Sigmoid colon (tissue), 7 donors: ENCODE measurements around the gene BPIFA2. TPM values are rescaled to one million over a fixed set of nuclear protein-coding genes. Genes with fewer than 3 reads are reported as not detected.
"Not testable (repeated sequence)": the region's sequence is repeated elsewhere in the genome, so short reads cannot be mapped to it uniquely, and the experiment has no call there.

ENCODE experiments used
- DNase-seq: peaks from one replicate; pipeline ENCODE4 v3.0.0-alpha.2; 2019
- H3K27ac ChIP-seq, 4 donors: fragments of 200-600 bp; sonication (generic); one replicate each; pipeline ENCODE4 v1.5.1; 2016 to 2019; ENCODE audit warnings: mild to moderate bottlenecking in 1 of 4
- H3K27me3 ChIP-seq, 3 donors: fragments of 200-600 bp; sonication (generic); one replicate each; pipeline ENCODE4 v1.5.1; 2019; ENCODE audit warnings: mild to moderate bottlenecking in 1 of 3
- H3K36me3 ChIP-seq, 4 donors: fragments of 200-600 bp; sonication (generic); one replicate each; pipeline ENCODE4 v1.5.1; 2016 to 2019
- H3K4me1 ChIP-seq, 4 donors: fragments of 200-600 bp; sonication (generic); one replicate each; pipeline ENCODE4 v1.5.1; 2017 to 2019
- H3K4me3 ChIP-seq, 4 donors: fragments of 200-600 bp; sonication (generic); one replicate each; pipeline ENCODE4 v1.5.1; 2017 to 2019; ENCODE audit warnings: mild to moderate bottlenecking in 2 of 4, moderate library complexity in 1 of 4
- H3K9me3 ChIP-seq, 4 donors: fragments of 200-600 bp in 3 of 4; sonication (generic) in 3 of 4; one replicate each; pipeline versions ENCODE4 v1.5.1 to v1.6.1; 2013 to 2019
- CTCF ChIP-seq, 4 experiments: fragments of 450-650 bp in 3 of 4; fragments of 200-600 bp in 1 of 4; IDR thresholded peaks; one replicate each; pipeline ENCODE4 v1.5.1; 2016 to 2019; ENCODE audit warnings: antibody characterized with exemption in 4 of 4, mild to moderate bottlenecking in 3 of 4, moderate library complexity in 2 of 4
- EP300 ChIP-seq, 4 donors: sonication (generic); formaldehyde crosslinking; IDR thresholded peaks; one replicate each; pipeline ENCODE4 v1.6.1; 2017; ENCODE audit warnings: antibody characterized with exemption in 4 of 4
- POLR2A ChIP-seq, 2 donors: fragments of 450-650 bp; IDR thresholded peaks; one replicate each; pipeline ENCODE4 v1.6.1; 2016; ENCODE audit warnings: antibody characterized with exemption in 2 of 2, mild to moderate bottlenecking in 2 of 2, moderate library complexity in 2 of 2
- POLR2AphosphoS5 ChIP-seq, 4 donors: sonication (generic); formaldehyde crosslinking; IDR thresholded peaks; one replicate each; pipeline ENCODE4 v1.6.1; 2017; ENCODE audit warnings: antibody characterized with exemption in 4 of 4
- WGBS, 2 donors: extraction: QIAGEN DNeasy Blood & Tissue Kit; methylation state at CpG; one replicate each; pipeline ENCODE4 v1.1.7; 2013; 5-methylcytosine and 5-hydroxymethylcytosine counted together
- intact Hi-C: fragments of 100-400 bp; cut with DNase I; formaldehyde crosslinking; loops from one replicate; pipeline ENCODE4 v1.15.1; 2023
- polyA plus RNA-seq, 3 donors: library from polyadenylated mRNA; stranded (reverse); fragments of 200-250 nt; gene quantifications; one replicate each; pipeline ENCODE4 v1.2.3, GENCODE V29; 2013
- total RNA-seq, 4 donors: library from RNA; depleted of rRNA; stranded (reverse); fragments of >200 nt; gene quantifications; one replicate each; pipeline ENCODE4 v1.1.0, GENCODE V29; 2016
- donor health status: healthy with polysubstance abuse.
- donor health status: Bipolar disorder and iron deficiency.
- donor health status: healthy.

Gene BPIFA2, protein sequence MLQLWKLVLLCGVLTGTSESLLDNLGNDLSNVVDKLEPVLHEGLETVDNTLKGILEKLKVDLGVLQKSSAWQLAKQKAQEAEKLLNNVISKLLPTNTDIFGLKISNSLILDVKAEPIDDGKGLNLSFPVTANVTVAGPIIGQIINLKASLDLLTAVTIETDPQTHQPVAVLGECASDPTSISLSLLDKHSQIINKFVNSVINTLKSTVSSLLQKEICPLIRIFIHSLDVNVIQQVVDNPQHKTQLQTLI
- total RNA-seq (not detected), polyA plus RNA-seq (under 1 TPM in 1 of 3 donors, not detected in 2; 0.09 TPM)

DNA sequence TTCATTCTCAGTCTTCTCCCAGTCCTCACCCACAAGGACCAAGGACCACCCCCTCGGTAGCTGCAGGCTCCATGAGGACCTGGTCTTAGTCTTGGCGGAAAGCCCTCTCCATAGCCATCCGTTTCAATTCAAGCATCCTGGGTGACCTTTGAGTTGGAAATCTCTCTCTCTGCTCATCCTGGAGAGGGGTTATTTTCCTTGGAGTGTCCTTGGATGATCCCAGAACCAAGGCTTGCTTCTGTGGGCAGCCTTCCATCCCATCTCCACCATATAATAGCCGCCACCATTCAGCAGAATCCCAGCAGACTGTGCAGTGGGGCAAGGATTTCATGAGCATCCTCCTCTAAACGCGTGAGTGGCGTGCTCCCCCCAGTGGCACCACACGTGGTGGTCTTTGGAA, at the start of gene BPIFA2:
BPIFA2 (plus strand) TSS at position 301 of the 400 bp plus-strand sequence. CDS start 987 bp downstream, outside the sequence.
- no peak within 1 kb of the TSS for H3K4me3 ChIP-seq
- 79 to 84% methylated on average over 8 of the region's 8 CpGs for WGBS, 2 donors
- H3K9me3 ChIP-seq = peaks cover 0 to 11% (median 2%) of the 10 kb centered on the region in 4 donors
- TF ChIP-seq CTCF (IDR thresholded peaks at IDR 0.05) (no peak), POLR2AphosphoS5 (IDR thresholded peaks at IDR 0.05) (no peak), EP300 (IDR thresholded peaks at IDR 0.05) (no peak), POLR2A (IDR thresholded peaks at IDR 0.05) (no peak)
- intact Hi-C loops = loop anchor here (10.0 kb wide), 1 partner anchor 57 kb away; no protein-coding TSS in a partner anchor
- DNase-seq = no peak
- H3K36me3 ChIP-seq = no peaks in the 10 kb centered on the region
- H3K27ac ChIP-seq = no peak within 1 kb of the TSS
- peaks cover 0 to 6% (median 0%) of the 10 kb centered on the region in 3 donors for H3K27me3 ChIP-seq
- H3K4me1 ChIP-seq = no peaks in the 10 kb centered on the region

DNA sequence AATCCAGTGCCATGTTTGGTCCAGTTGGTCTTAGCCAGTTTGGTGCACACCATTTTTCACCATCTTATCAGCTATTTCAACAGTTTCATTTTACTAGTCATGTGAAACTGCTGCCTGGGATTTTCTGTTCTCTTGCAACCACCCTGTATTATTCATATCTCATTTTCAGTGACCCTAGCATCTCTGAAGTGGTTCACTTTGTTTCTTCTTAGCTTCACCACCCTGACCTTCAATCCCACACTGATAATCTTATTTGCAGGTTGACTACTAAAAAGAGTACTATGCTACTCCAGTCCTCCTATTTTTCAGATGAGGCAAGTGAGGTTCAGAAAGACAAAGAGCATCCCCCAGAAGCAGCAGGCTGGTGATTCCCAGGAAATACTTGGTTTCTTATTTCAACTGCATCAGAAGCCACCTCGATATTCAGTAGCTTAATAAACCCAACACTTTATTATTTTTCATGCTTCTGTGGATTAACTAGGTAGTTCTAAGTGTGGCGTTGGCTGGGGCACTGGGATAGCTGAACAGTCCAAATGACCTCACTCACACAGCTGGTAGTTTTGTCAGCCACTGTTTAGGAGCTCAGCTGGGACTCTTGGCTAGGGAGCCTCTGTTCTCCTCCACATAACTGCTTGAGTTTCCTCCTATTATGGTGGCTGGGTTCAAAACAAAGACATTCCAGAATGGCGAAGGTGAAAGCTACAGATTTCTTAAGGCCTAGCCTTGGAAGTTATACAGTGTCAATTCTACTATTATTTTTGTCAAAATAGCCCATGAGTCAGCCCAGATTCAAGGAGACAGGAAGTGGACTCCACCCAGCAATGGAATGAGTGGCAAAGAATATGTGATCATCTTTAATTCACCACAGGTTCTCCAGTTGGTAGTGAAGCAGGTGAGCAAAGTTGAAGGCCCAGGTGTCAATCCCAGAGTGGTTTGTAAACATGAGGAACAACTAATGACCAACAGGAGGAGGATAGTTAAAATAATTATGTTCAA, 47.9 kb upstream of the BPIFA2 start:
- 77 to 81% methylated on average over 3 of the region's 3 CpGs for WGBS, 2 donors
- no peak overlapping the region for H3K4me3 ChIP-seq
- TF ChIP-seq EP300 (IDR thresholded peaks at IDR 0.05) (no peak), CTCF (IDR thresholded peaks at IDR 0.05) (no peak), POLR2AphosphoS5 (IDR thresholded peaks at IDR 0.05) (no peak), POLR2A (IDR thresholded peaks at IDR 0.05) (no peak)
- DNase-seq = no peak
- intact Hi-C loops = no loop called here
- H3K27ac ChIP-seq = no peak overlapping the region
- H3K27me3 ChIP-seq = no peaks in the 10 kb centered on the region
- no peaks in the 10 kb centered on the region for H3K36me3 ChIP-seq
- H3K9me3 ChIP-seq = peaks cover 0 to 6% (median 0%) of the 10 kb centered on the region in 4 donors
- H3K4me1 ChIP-seq = no peaks in the 10 kb centered on the region

GRCh38 chr20:33120934-33121333, 47.0 kb upstream of the BPIFA2 start:
- no peak for DNase-seq
- Histone ChIP-seq H3K4me3 (no peak overlapping the region), H3K27me3 (no peaks in the 10 kb centered on the region), H3K9me3 (peaks cover 0 to 6% (median 0%) of the 10 kb centered on the region in 4 donors), H3K27ac (no peak overlapping the region), H3K36me3 (no peaks in the 10 kb centered on the region), H3K4me1 (no peaks in the 10 kb centered on the region)
- WGBS, 2 donors = 91 to 95% methylated on average over 3 of the region's 3 CpGs
- no peak for TF ChIP-seq POLR2A (IDR thresholded peaks at IDR 0.05)
- no peak for TF ChIP-seq EP300 (IDR thresholded peaks at IDR 0.05)
- no peak for TF ChIP-seq CTCF (IDR thresholded peaks at IDR 0.05)
- no peak for TF ChIP-seq POLR2AphosphoS5 (IDR thresholded peaks at IDR 0.05)
- intact Hi-C loops = no loop called here

GRCh38 chr20:33122297-33122696, 45.7 kb upstream of the BPIFA2 start:
- H3K4me1 ChIP-seq, H3K4me3 ChIP-seq, H3K36me3 ChIP-seq, H3K27ac ChIP-seq, DNase-seq, H3K9me3 ChIP-seq, H3K27me3 ChIP-seq, intact Hi-C loops: not testable (repeated sequence)
- WGBS, 2 donors = 12 to 47% methylated on average over 1 of the region's 1 CpG

DNA sequence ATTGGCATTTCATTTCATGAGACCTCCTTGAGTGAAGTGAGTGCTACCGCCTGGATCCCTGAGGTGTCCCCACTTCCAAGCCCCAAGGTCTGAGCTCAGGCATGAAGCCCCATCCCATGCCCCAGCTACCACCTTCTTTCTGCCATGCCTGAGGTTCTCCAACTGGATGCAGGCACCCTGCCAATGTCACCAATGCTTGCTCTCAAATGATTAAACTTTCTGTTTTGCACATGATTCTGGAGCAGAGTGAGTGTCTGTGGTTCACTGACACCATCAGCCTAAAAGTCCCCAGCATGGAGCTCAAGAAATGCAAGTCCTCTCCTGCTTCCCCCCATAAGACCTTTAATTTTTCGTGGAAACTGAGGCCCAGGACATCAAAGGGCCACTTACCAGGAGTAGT, 43.7 kb upstream of the BPIFA2 start:
- Histone ChIP-seq H3K9me3 (peaks cover 0 to 6% (median 0%) of the 10 kb centered on the region in 4 donors), H3K27ac (no peak overlapping the region), H3K27me3 (no peaks in the 10 kb centered on the region), H3K4me3 (no peak overlapping the region), H3K36me3 (no peaks in the 10 kb centered on the region), H3K4me1 (no peaks in the 10 kb centered on the region)
- no peak for TF ChIP-seq EP300 (IDR thresholded peaks at IDR 0.05)
- no peak for TF ChIP-seq POLR2AphosphoS5 (IDR thresholded peaks at IDR 0.05)
- no peak for TF ChIP-seq CTCF (IDR thresholded peaks at IDR 0.05)
- no peak for TF ChIP-seq POLR2A (IDR thresholded peaks at IDR 0.05)
- no peak for DNase-seq
- intact Hi-C loops = no loop called here
- 43 to 61% methylated on average over 2 of the region's 2 CpGs for WGBS, 2 donors
